ENCODE measurements around the gene SCUBE2.
A peak's percentile ranks its signal among the peaks of the same experiment; 100 is the strongest.
"Not testable (repeated sequence)": the region's sequence is repeated elsewhere in the genome, so short reads cannot be mapped to it uniquely, and the experiment has no call there.

The SCUBE2 gene

GRCh38 chr11:9103542-9104276, 12.3 kb upstream of the SCUBE2 start:
- Histone ChIP-seq H3K27ac (ENCODE audit: low read depth, low read length) (no peak overlapping the region), H3K4me1 (ENCODE audit: control insufficient read depth, insufficient read depth, low read length, unreplicated experiment) (no peaks in the 10 kb centered on the region), H3K4me3 (ENCODE audit: low read depth, low read length) (no peak overlapping the region), H2AFZ (ENCODE audit: low read length, unreplicated experiment) (no peak overlapping the region), H3K27me3 (ENCODE audit: insufficient read depth, low read length) (no peaks in the 10 kb centered on the region), H3K36me3 (ENCODE audit: insufficient read depth, low read length) (no peaks in the 10 kb centered on the region), H3K79me2 (ENCODE audit: control insufficient read depth, insufficient read depth, low read length, unreplicated experiment) (no peaks in the 10 kb centered on the region)

DNA sequence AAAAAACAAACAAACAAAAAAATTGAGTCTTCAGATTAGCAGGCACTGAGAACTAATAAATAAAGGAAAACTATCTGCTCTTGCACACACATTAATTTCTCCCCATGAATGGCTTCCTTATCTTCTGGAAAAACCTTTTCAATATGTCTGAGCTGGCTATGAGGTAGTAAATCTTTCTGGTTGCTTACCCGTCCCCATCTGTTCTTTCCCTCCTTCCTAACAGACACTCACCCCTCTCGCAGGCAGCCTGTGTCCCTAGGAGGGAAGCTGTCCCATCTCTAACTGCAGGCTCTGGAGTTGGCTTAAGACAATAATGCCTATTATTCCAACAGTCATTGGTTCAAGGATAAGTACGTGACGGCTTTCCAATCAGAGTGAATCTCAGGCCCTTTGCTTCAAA, 8.2 kb upstream of the SCUBE2 start:
- H3K36me3 ChIP-seq (ENCODE audit: insufficient read depth, low read length): no peaks in the 10 kb centered on the region
- H3K27me3 ChIP-seq (ENCODE audit: insufficient read depth, low read length): no peaks in the 10 kb centered on the region
- H3K79me2 ChIP-seq (ENCODE audit: control insufficient read depth, insufficient read depth, low read length, unreplicated experiment): no peaks in the 10 kb centered on the region
- H3K4me3 ChIP-seq (ENCODE audit: low read depth, low read length): no peak overlapping the region
- H3K4me1 ChIP-seq (ENCODE audit: control insufficient read depth, insufficient read depth, low read length, unreplicated experiment): no peaks in the 10 kb centered on the region
- no peak overlapping the region for H3K27ac ChIP-seq (ENCODE audit: low read depth, low read length)
- no peak overlapping the region for H2AFZ ChIP-seq (ENCODE audit: low read length, unreplicated experiment)

- not testable (repeated sequence) for H3K4me1 ChIP-seq (ENCODE audit: control insufficient read depth, insufficient read depth, low read length, unreplicated experiment); H3K4me3 ChIP-seq (ENCODE audit: low read depth, low read length); H2AFZ ChIP-seq (ENCODE audit: low read length, unreplicated experiment); H3K27ac ChIP-seq (ENCODE audit: low read depth, low read length); H3K79me2 ChIP-seq (ENCODE audit: control insufficient read depth, insufficient read depth, low read length, unreplicated experiment); H3K27me3 ChIP-seq (ENCODE audit: insufficient read depth, low read length); H3K36me3 ChIP-seq (ENCODE audit: insufficient read depth, low read length)
These were observed 7.1 kb upstream of the SCUBE2 start for GRCh38 chr11:9098455-9098854.

- not testable (repeated sequence) for H2AFZ ChIP-seq (ENCODE audit: low read length, unreplicated experiment); H3K27me3 ChIP-seq (ENCODE audit: insufficient read depth, low read length); H3K27ac ChIP-seq (ENCODE audit: low read depth, low read length); H3K4me3 ChIP-seq (ENCODE audit: low read depth, low read length); H3K36me3 ChIP-seq (ENCODE audit: insufficient read depth, low read length); H3K4me1 ChIP-seq (ENCODE audit: control insufficient read depth, insufficient read depth, low read length, unreplicated experiment); H3K79me2 ChIP-seq (ENCODE audit: control insufficient read depth, insufficient read depth, low read length, unreplicated experiment)
These were observed 6.0 kb upstream of the SCUBE2 start for GRCh38 chr11:9097186-9097943.

DNA sequence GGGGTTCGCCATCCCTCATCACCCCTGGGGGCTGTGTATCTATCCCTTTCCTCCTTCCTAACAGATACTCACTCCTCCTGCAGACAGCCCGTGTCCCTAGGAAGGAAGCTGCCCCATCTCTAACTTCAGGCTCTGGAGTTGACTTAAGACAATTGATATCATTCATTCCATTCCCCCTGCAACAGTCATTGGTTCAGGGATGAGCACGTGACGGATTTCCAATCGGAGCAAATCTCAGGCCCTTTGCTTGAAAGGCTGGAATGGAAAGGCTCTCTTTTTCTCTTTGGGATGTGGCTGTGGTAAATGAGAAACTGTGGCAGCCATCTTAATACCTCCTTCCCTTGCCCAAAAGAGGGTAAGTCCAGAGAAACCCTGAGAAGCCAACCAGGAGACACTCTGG, 5.0 kb upstream of the SCUBE2 start:
- Histone ChIP-seq H3K27me3 (ENCODE audit: insufficient read depth, low read length) (peaks cover 8% of the 10 kb centered on the region; the same call in 1 of the 2 replicates), H3K79me2 (ENCODE audit: control insufficient read depth, insufficient read depth, low read length, unreplicated experiment) (no peaks in the 10 kb centered on the region), H3K4me3 (ENCODE audit: low read depth, low read length) (no peak overlapping the region), H2AFZ (ENCODE audit: low read length, unreplicated experiment) (no peak overlapping the region), H3K36me3 (ENCODE audit: insufficient read depth, low read length) (no peaks in the 10 kb centered on the region), H3K4me1 (ENCODE audit: control insufficient read depth, insufficient read depth, low read length, unreplicated experiment) (no peaks in the 10 kb centered on the region), H3K27ac (ENCODE audit: low read depth, low read length) (no peak overlapping the region)

- Histone ChIP-seq H3K27me3 (ENCODE audit: insufficient read depth, low read length) (peaks cover 17% of the 10 kb centered on the region; the same call in 1 of the 2 replicates), H3K4me3 (ENCODE audit: low read depth, low read length) (no peak overlapping the region), H3K4me1 (ENCODE audit: control insufficient read depth, insufficient read depth, low read length, unreplicated experiment) (no peaks in the 10 kb centered on the region), H3K79me2 (ENCODE audit: control insufficient read depth, insufficient read depth, low read length, unreplicated experiment) (no peaks in the 10 kb centered on the region), H3K36me3 (ENCODE audit: insufficient read depth, low read length) (no peaks in the 10 kb centered on the region), H2AFZ (ENCODE audit: low read length, unreplicated experiment) (no peak overlapping the region), H3K27ac (ENCODE audit: low read depth, low read length) (no peak overlapping the region)
These were observed 4.0 kb upstream of the SCUBE2 start for GRCh38 chr11:9095421-9095820.

DNA sequence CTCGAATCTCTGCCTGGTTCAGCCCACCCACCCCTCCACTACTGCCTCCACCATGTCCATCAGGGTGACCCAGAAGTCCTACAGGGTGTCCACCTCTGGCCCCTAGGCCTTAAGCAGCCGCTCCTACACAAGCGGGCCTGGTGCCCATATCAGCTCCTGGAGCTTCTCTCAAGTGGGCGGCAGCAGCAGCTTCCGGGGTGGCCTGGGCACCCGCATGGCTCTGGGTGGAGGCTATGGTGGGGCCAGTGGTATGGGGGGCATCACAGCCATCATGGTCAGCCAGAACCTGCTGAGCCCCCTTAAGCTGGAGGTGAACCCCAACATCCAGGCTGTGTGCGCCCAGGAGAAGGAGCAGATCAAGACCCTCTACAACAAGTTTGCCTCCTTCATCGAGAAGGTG, 3.0 kb upstream of the SCUBE2 start:
- Histone ChIP-seq H2AFZ (ENCODE audit: low read length, unreplicated experiment) (no peak overlapping the region), H3K4me3 (ENCODE audit: low read depth, low read length) (no peak overlapping the region), H3K27me3 (ENCODE audit: insufficient read depth, low read length) (peaks cover 17% of the 10 kb centered on the region), H3K27ac (ENCODE audit: low read depth, low read length) (no peak overlapping the region), H3K36me3 (ENCODE audit: insufficient read depth, low read length) (no peaks in the 10 kb centered on the region), H3K4me1 (ENCODE audit: control insufficient read depth, insufficient read depth, low read length, unreplicated experiment) (no peaks in the 10 kb centered on the region), H3K79me2 (ENCODE audit: control insufficient read depth, insufficient read depth, low read length, unreplicated experiment) (no peaks in the 10 kb centered on the region)

DNA sequence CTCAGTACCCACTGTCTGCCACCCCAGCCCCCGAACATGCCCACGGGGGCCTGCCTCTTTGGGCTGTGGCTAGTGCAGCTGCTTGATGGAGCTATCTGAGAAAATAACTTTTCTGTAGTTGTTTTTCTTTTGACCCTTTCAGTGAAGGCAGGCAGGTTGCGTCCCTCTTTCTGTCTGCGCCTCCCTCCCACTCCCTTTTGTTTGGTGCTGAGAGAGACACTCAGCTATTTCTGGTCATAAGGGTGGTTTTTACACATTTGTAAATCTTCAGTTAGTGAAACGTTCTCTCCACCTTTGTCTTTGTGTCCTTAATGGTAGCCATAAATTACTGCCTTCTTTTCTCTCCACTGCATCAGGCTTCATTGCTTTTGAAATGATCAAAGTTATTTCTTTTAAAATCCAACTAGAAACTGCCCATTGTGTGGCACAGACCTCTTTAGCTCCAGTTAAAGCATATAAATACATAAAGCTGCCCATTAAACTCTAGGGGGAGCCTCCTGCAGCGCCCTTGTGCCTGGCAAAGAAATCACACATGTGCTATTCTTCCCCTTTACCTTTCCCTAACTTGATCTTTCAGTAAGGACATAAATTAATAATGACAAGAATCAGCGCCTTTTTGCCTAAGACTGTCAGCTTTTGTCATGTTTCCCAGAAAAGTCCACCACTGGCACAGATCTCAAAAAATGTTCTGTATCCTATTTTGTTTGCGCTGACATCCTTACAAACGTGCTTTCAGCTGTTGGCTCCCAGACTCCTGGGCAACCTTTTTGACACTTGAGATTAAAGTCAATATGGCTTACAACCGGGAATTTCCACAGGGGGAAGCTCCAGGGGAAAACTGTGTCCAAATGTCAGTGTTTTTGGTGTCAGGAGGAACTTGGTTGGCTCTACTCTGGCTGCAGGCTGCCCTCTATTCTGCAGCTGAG, 1.7 kb upstream of the SCUBE2 start:
- Histone ChIP-seq H3K27ac (ENCODE audit: low read depth, low read length) (no peak overlapping the region), H3K4me1 (ENCODE audit: control insufficient read depth, insufficient read depth, low read length, unreplicated experiment) (no peaks in the 10 kb centered on the region), H3K4me3 (ENCODE audit: low read depth, low read length) (no peak overlapping the region), H3K36me3 (ENCODE audit: insufficient read depth, low read length) (no peaks in the 10 kb centered on the region), H2AFZ (ENCODE audit: low read length, unreplicated experiment) (no peak overlapping the region), H3K27me3 (ENCODE audit: insufficient read depth, low read length) (peaks cover 17% of the 10 kb centered on the region), H3K79me2 (ENCODE audit: control insufficient read depth, insufficient read depth, low read length, unreplicated experiment) (no peaks in the 10 kb centered on the region)

GRCh38 chr11:9092072-9092471, 673 bp upstream of the SCUBE2 start:
- H3K4me1 ChIP-seq (ENCODE audit: control insufficient read depth, insufficient read depth, low read length, unreplicated experiment): no peaks in the 10 kb centered on the region
- H2AFZ ChIP-seq (ENCODE audit: low read length, unreplicated experiment): no peak overlapping the region
- peaks cover 17% of the 10 kb centered on the region for H3K27me3 ChIP-seq (ENCODE audit: insufficient read depth, low read length)
- no peak overlapping the region for H3K27ac ChIP-seq (ENCODE audit: low read depth, low read length)
- H3K36me3 ChIP-seq (ENCODE audit: insufficient read depth, low read length): no peaks in the 10 kb centered on the region
- H3K4me3 ChIP-seq (ENCODE audit: low read depth, low read length): peak overlapping the region; percentile 77
- no peaks in the 10 kb centered on the region for H3K79me2 ChIP-seq (ENCODE audit: control insufficient read depth, insufficient read depth, low read length, unreplicated experiment)

DNA sequence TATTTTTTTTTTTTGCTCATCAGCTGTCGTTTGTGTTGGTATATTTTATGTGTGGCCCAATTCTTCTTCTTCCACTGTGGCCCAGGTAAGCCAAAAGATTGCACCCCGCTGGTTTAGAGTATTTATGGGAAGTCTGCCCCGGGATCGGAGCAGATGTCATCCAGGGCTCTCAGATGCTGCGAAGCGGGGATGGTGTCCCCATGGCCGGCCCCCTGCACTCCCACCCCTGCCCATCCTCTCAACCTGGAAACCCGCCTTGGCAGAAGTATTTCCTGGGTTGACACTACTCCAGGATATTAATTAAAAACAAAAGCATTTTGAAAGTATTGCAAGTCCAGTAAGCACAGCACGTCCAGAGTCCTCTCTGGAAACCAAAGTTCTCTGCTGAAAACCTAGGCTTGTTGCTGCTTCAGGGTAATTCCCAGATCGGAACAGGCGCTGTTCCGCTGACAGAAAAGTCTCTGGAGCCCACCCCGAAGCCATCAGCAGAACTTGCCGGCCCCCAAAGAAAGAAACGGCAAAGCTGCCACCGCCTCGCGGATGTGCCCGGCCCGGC, 833 bp downstream of the SCUBE2 start:
- Histone ChIP-seq H3K27ac (ENCODE audit: low read depth, low read length) (no peak overlapping the region), H3K27me3 (ENCODE audit: insufficient read depth, low read length) (peaks cover 17% of the 10 kb centered on the region), H3K79me2 (ENCODE audit: control insufficient read depth, insufficient read depth, low read length, unreplicated experiment) (no peaks in the 10 kb centered on the region), H3K4me3 (ENCODE audit: low read depth, low read length) (peak overlapping the region; percentile 77), H3K36me3 (ENCODE audit: insufficient read depth, low read length) (no peaks in the 10 kb centered on the region), H3K4me1 (ENCODE audit: control insufficient read depth, insufficient read depth, low read length, unreplicated experiment) (no peaks in the 10 kb centered on the region), H2AFZ (ENCODE audit: low read length, unreplicated experiment) (peak overlapping the region; percentile 60)

Measured in ACC112 (cell line).